Mammary epithelial cell (primary cell): ENCODE measurements around the gene HOXC13.

Source experiments
- EZH2 ChIP-seq: IDR thresholded peaks from 2 replicates; pipeline ENCODE4 v1.6.1; 2012; ENCODE audit warnings: low read length, inconsistent platforms, borderline replicate concordance
- TF ChIP-seq, protein P1 (sequence below), 2 donors: IDR thresholded peaks in 1 of 2; conservative IDR thresholded peaks in 1 of 2; 2 replicates each; pipeline ENCODE4 v1.5.1; 2011 to 2012; ENCODE audit warnings: inconsistent platforms in 2 of 2, low read length in 2 of 2, mild to moderate bottlenecking in 2 of 2, control low read depth in 1 of 2, low read depth in 1 of 2; ENCODE audit not compliant: insufficient read depth in 1 of 2; ENCODE audit errors: extremely low read depth in 1 of 2

DNA sequence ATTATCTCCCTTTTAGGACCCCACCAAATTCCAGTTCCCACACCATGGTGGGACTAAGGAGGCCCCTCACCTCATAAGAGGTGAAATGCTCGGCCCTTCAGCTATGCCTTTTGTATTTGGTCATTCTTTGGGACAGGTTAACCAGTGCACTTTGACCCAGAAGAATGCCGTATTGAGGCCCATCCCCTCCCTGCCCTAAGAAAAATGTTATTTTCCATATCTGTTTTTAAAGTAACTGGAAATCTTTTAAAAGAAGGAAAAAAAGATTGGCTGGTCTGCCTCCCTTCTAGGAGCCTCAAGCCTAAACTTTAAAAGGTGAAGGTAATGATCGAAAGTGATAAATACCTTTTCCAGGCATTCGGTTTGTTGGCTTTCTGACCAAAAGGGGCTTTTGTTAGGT lies 5.7 kb upstream of the HOXC13 start:
- TF ChIP-seq, protein P1, sequence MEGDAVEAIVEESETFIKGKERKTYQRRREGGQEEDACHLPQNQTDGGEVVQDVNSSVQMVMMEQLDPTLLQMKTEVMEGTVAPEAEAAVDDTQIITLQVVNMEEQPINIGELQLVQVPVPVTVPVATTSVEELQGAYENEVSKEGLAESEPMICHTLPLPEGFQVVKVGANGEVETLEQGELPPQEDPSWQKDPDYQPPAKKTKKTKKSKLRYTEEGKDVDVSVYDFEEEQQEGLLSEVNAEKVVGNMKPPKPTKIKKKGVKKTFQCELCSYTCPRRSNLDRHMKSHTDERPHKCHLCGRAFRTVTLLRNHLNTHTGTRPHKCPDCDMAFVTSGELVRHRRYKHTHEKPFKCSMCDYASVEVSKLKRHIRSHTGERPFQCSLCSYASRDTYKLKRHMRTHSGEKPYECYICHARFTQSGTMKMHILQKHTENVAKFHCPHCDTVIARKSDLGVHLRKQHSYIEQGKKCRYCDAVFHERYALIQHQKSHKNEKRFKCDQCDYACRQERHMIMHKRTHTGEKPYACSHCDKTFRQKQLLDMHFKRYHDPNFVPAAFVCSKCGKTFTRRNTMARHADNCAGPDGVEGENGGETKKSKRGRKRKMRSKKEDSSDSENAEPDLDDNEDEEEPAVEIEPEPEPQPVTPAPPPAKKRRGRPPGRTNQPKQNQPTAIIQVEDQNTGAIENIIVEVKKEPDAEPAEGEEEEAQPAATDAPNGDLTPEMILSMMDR (conservative IDR thresholded peaks at IDR 0.05 in 1 of 2, IDR thresholded peaks at IDR 0.05 in 1 of 2; ENCODE audit: extremely low read depth in 1 of 2, insufficient read depth in 1 of 2, low read depth in 1 of 2, low read length in 2 of 2), result no peak
- no peak for TF ChIP-seq EZH2
